HG03103 (cell line): Measurements from ENCODE around the gene BAZ2B.
"Not testable (repeated sequence)": the region's sequence is repeated elsewhere in the genome, so short reads cannot be mapped to it uniquely, and the experiment has no call there.

ENCODE experiments used
- ATAC-seq: cut with Tn5 transposase; IDR thresholded peaks from one replicate; pipeline ENCODE4 v1.9.1; 2021; ENCODE audit warnings: low read depth; ENCODE audit not compliant: unreplicated experiment

The BAZ2B gene

GRCh38 chr2:159439421-159439820 lies 176.9 kb downstream of the BAZ2B start:
- ATAC-seq, result no peak

- no peak for ATAC-seq
Measured at GRCh38 chr2:159438720-159439353, 177.5 kb downstream of the BAZ2B start.

GRCh38 chr2:159438284-159438683 lies 178.1 kb downstream of the BAZ2B start:
- ATAC-seq, result no peak

- no peak for ATAC-seq
Measured at GRCh38 chr2:159432610-159433009, 183.7 kb downstream of the BAZ2B start.

- ATAC-seq, result no peak
Measured at GRCh38 chr2:159427048-159427447, 189.3 kb downstream of the BAZ2B start.

- no peak for ATAC-seq
Measured at GRCh38 chr2:159419403-159419802, 196.9 kb downstream of the BAZ2B start.

GRCh38 chr2:159411460-159411859 lies 204.9 kb downstream of the BAZ2B start:
- ATAC-seq, result no peak

- no peak for ATAC-seq
Measured at GRCh38 chr2:159410276-159410675, 206.1 kb downstream of the BAZ2B start.

GRCh38 chr2:159409116-159409800 lies 207.1 kb downstream of the BAZ2B start:
- no peak for ATAC-seq

- no peak for ATAC-seq
Measured at GRCh38 chr2:159402790-159403189, 213.6 kb downstream of the BAZ2B start.

- ATAC-seq, result not testable (repeated sequence)
Measured at GRCh38 chr2:159402160-159402559, 214.2 kb downstream of the BAZ2B start.

- ATAC-seq, result no peak
Measured at GRCh38 chr2:159399716-159400415, 216.5 kb downstream of the BAZ2B start.

- ATAC-seq, result no peak
Measured at GRCh38 chr2:159396799-159397198, 219.5 kb downstream of the BAZ2B start.

GRCh38 chr2:159382447-159383028 lies 233.8 kb downstream of the BAZ2B start:
- no peak for ATAC-seq

- no peak for ATAC-seq
Measured at GRCh38 chr2:159381574-159381973, 234.8 kb downstream of the BAZ2B start.

- ATAC-seq, result no peak
Measured at GRCh38 chr2:159380685-159381239, 235.6 kb downstream of the BAZ2B start.

GRCh38 chr2:159379181-159379580 lies 237.2 kb downstream of the BAZ2B start:
- ATAC-seq, result no peak

- no peak for ATAC-seq
Measured at GRCh38 chr2:159375241-159375640, 241.1 kb downstream of the BAZ2B start.

- ATAC-seq, result no peak
Measured at GRCh38 chr2:159371506-159371905, 244.8 kb downstream of the BAZ2B start.

- no peak for ATAC-seq
Measured at GRCh38 chr2:159366538-159366937, 249.8 kb downstream of the BAZ2B start.

GRCh38 chr2:159362816-159363251 lies 253.5 kb downstream of the BAZ2B start:
- ATAC-seq, result no peak
